ENCODE measurements around the gene GPS1. TPM values are rescaled to one million over a fixed set of nuclear protein-coding genes. Genes with fewer than 3 reads are reported as not detected.
A peak's percentile ranks its signal among the peaks of the same experiment; 100 is the strongest.

Gene GPS1
- total and polyA plus RNA-seq, 5 donors: 75.1 to 93.7 (median 87.8) TPM

GRCh38 chr17:82081966-82082365 lies 30.3 kb downstream of the GPS1 start:
- intact Hi-C loops (cut with DNase I): no loop called here
- Histone ChIP-seq H3K9me3 (ENCODE audit: control insufficient read depth, low read length) (no peaks in the 10 kb centered on the region), H3K27me3 (ENCODE audit: control insufficient read depth, insufficient read depth) (no peaks in the 10 kb centered on the region), H3K4me1 (ENCODE audit: control insufficient read depth, insufficient read depth, low read length) (no peaks in the 10 kb centered on the region), H3K27ac (ENCODE audit: low read length) (no peak overlapping the region), H3K4me3 (ENCODE audit: low read length) (no peak overlapping the region)
- peak in 2 of 3 donors; percentile 28 to 48 for DNase-seq
- WGBS: 93% methylated on average over 22 of the region's 22 CpGs
- ATAC-seq: no peak

- Histone ChIP-seq H3K9me3 (ENCODE audit: control insufficient read depth, low read length) (no peaks in the 10 kb centered on the region), H3K4me1 (ENCODE audit: control insufficient read depth, insufficient read depth, low read length) (no peaks in the 10 kb centered on the region), H3K4me3 (ENCODE audit: low read length) (no peak overlapping the region), H3K27me3 (ENCODE audit: control insufficient read depth, insufficient read depth) (no peaks in the 10 kb centered on the region), H3K27ac (ENCODE audit: low read length) (no peak overlapping the region)
- ATAC-seq (no peak), DNase-seq (peak in 2 of 3 donors; percentile 34 to 54)
- intact Hi-C loops (cut with DNase I): no loop called here
- WGBS: 92% methylated on average over 19 of the region's 19 CpGs
Observed at GRCh38 chr17:82082456-82082855, 30.8 kb downstream of the GPS1 start.

- DNase-seq (peak in 2 of 3 donors; percentile 30 to 46), ATAC-seq (no peak)
- intact Hi-C loops (cut with DNase I): no loop called here
- 92% methylated on average over 24 of the region's 24 CpGs for WGBS
- H3K9me3 ChIP-seq (ENCODE audit: control insufficient read depth, low read length): no peaks in the 10 kb centered on the region
- no peaks in the 10 kb centered on the region for H3K4me1 ChIP-seq (ENCODE audit: control insufficient read depth, insufficient read depth, low read length)
- no peak overlapping the region for H3K4me3 ChIP-seq (ENCODE audit: low read length)
- H3K27ac ChIP-seq (ENCODE audit: low read length): no peak overlapping the region
- H3K27me3 ChIP-seq (ENCODE audit: control insufficient read depth, insufficient read depth): no peaks in the 10 kb centered on the region
Observed at GRCh38 chr17:82083009-82083408, 31.3 kb downstream of the GPS1 start.

GRCh38 chr17:82083533-82084359 lies 32.0 kb downstream of the GPS1 start:
- no peak for ATAC-seq
- 93% methylated on average over 55 of the region's 55 CpGs for WGBS

GRCh38 chr17:82084373-82085030 lies 32.8 kb downstream of the GPS1 start:
- Histone ChIP-seq H3K4me1 (ENCODE audit: control insufficient read depth, insufficient read depth, low read length) (no peaks in the 10 kb centered on the region), H3K27me3 (ENCODE audit: control insufficient read depth, insufficient read depth) (no peaks in the 10 kb centered on the region), H3K9me3 (ENCODE audit: control insufficient read depth, low read length) (no peaks in the 10 kb centered on the region), H3K27ac (ENCODE audit: low read length) (no peak overlapping the region), H3K4me3 (ENCODE audit: low read length) (no peak overlapping the region)
- WGBS: 93% methylated on average over 31 of the region's 31 CpGs
- intact Hi-C loops (cut with DNase I): no loop called here
- DNase-seq (peak in 1 of 3 donors; percentile 54), ATAC-seq (no peak)

More at GRCh38 chr17:82083533-82084359, 32.0 kb downstream of the GPS1 start:
- Histone ChIP-seq H3K27ac (ENCODE audit: low read length) (no peak overlapping the region), H3K4me1 (ENCODE audit: control insufficient read depth, insufficient read depth, low read length) (no peaks in the 10 kb centered on the region), H3K9me3 (ENCODE audit: control insufficient read depth, low read length) (no peaks in the 10 kb centered on the region), H3K27me3 (ENCODE audit: control insufficient read depth, insufficient read depth) (no peaks in the 10 kb centered on the region), H3K4me3 (ENCODE audit: low read length) (no peak overlapping the region)
- DNase-seq: peak in 2 of 3 donors; percentile 60
- intact Hi-C loops (cut with DNase I): no loop called here

- intact Hi-C loops (cut with DNase I): no loop called here
- ATAC-seq: no peak
- H3K4me1 ChIP-seq (ENCODE audit: control insufficient read depth, insufficient read depth, low read length): no peaks in the 10 kb centered on the region
- H3K4me3 ChIP-seq (ENCODE audit: low read length): no peak overlapping the region
- DNase-seq: peak; percentile 16 to 59 (median 42)
- 91% methylated on average over 49 of the region's 49 CpGs for WGBS
- no peak overlapping the region for H3K27ac ChIP-seq (ENCODE audit: low read length)
- H3K27me3 ChIP-seq (ENCODE audit: control insufficient read depth, insufficient read depth): no peaks in the 10 kb centered on the region
- no peaks in the 10 kb centered on the region for H3K9me3 ChIP-seq (ENCODE audit: control insufficient read depth, low read length)
Observed at GRCh38 chr17:82085031-82085861, 33.5 kb downstream of the GPS1 start.

GRCh38 chr17:82085931-82086764 lies 34.5 kb downstream of the GPS1 start:
- no peaks in the 10 kb centered on the region for H3K9me3 ChIP-seq (ENCODE audit: control insufficient read depth, low read length)
- no peak overlapping the region for H3K4me3 ChIP-seq (ENCODE audit: low read length)
- intact Hi-C loops (cut with DNase I): no loop called here
- 89% methylated on average over 25 of the region's 25 CpGs for WGBS
- H3K27me3 ChIP-seq (ENCODE audit: control insufficient read depth, insufficient read depth): no peaks in the 10 kb centered on the region
- no peak overlapping the region for H3K27ac ChIP-seq (ENCODE audit: low read length)
- no peaks in the 10 kb centered on the region for H3K4me1 ChIP-seq (ENCODE audit: control insufficient read depth, insufficient read depth, low read length)
- DNase-seq: peak in 2 of 3 donors; percentile 42 to 45
- ATAC-seq: no peak

- Histone ChIP-seq H3K9me3 (ENCODE audit: control insufficient read depth, low read length) (no peaks in the 10 kb centered on the region), H3K27me3 (ENCODE audit: control insufficient read depth, insufficient read depth) (no peaks in the 10 kb centered on the region), H3K27ac (ENCODE audit: low read length) (no peak overlapping the region), H3K4me3 (ENCODE audit: low read length) (no peak overlapping the region), H3K4me1 (ENCODE audit: control insufficient read depth, insufficient read depth, low read length) (no peaks in the 10 kb centered on the region)
- no peak for ATAC-seq
- WGBS: 91% methylated on average over 39 of the region's 39 CpGs
- peak; percentile 16 to 53 (median 47) for DNase-seq
- intact Hi-C loops (cut with DNase I): no loop called here
Observed at GRCh38 chr17:82086941-82087906, 35.5 kb downstream of the GPS1 start.

- Histone ChIP-seq H3K27ac (ENCODE audit: low read length) (no peak overlapping the region), H3K4me3 (ENCODE audit: low read length) (no peak overlapping the region), H3K4me1 (ENCODE audit: control insufficient read depth, insufficient read depth, low read length) (no peaks in the 10 kb centered on the region), H3K27me3 (ENCODE audit: control insufficient read depth, insufficient read depth) (no peaks in the 10 kb centered on the region), H3K9me3 (ENCODE audit: control insufficient read depth, low read length) (no peaks in the 10 kb centered on the region)
- intact Hi-C loops (cut with DNase I): no loop called here
- ATAC-seq (no peak), DNase-seq (peak in 2 of 3 donors; percentile 47 to 64)
- WGBS: 95% methylated on average over 48 of the region's 48 CpGs
Observed at GRCh38 chr17:82087961-82088837, 36.5 kb downstream of the GPS1 start.

Measured in right cardiac atrium (tissue), 5 donors.